ENCODE measurements around the gene IRF3. TPM values are rescaled to one million over a fixed set of nuclear protein-coding genes. Genes with fewer than 3 reads are reported as not detected.

The IRF3 gene
- total RNA-seq, 1 experiment from 2014 or later = 205 TPM

DNA sequence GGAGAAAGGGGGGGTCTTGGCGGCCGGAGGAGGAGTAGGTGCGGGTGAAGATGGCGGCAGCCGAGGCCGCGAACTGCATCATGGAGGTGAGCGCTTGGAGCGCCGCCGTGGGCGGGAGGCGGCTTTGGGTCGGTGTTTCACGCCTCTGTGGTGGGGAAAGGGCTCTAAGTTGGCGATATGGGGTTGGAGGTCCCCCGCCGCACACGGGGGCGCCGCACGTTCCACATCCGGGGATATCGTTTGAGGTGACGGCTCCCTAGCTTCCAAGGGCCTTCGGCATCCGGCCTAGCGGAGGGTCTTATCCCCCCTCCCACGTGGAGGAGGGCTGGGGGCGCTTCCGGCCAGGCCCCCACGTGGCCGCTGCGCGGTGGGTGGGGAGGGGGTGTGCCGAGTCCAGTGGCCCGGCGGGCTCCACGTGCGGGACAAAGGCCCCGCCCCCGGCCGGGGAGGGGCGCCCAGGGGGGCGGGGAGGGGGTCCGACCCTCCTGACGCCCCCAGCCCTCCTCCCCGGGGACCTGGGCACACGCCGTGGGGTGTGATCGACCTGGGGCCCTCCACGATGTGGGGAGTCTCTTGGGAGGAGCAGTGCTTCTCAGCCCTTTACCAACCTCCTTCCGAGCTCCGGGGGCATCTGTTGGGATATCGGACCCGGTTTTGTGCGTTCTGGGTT lies 11.7 kb upstream of the IRF3 start, which contains the start of gene PRMT1:
Gene PRMT1, plus strand, starts transcription at position 41 of the 670 bp plus-strand sequence. Its CDS starts 10 bp downstream, at position 51.
- Histone ChIP-seq H3K4me2 (ENCODE audit: insufficient read depth, insufficient read length, low read length) (peak within 1 kb of the TSS; percentile 63), H3K18ac (ENCODE audit: insufficient read length, low read depth, low read length) (peak within 1 kb of the TSS; percentile 97), H3K9me3 (ENCODE audit: control insufficient read depth, low read depth, low read length) (no peaks in the 10 kb centered on the region), H2BK15ac (ENCODE audit: low read depth, low read length) (no peak within 1 kb of the TSS), H2BK120ac (ENCODE audit: low read depth, low read length, poor library complexity, severe bottlenecking) (peak within 1 kb of the TSS; percentile 78), H2AFZ (ENCODE audit: low read length) (no peak within 1 kb of the TSS), H4K20me1 (ENCODE audit: control insufficient read depth, insufficient read depth, insufficient read length) (no peaks in the 10 kb centered on the region), H3K23me2 (ENCODE audit: insufficient read length, low read depth, low read length, poor library complexity, severe bottlenecking) (peaks cover 4% of the 10 kb centered on the region), H3K4ac (ENCODE audit: low read depth, low read length) (peak within 1 kb of the TSS; percentile 13; the same call in 1 of the 2 replicates), H3K4me1 (ENCODE audit: insufficient read depth, low read length) (peaks cover 6% of the 10 kb centered on the region), H3K56ac (ENCODE audit: insufficient read length, low read depth, low read length) (no peak within 1 kb of the TSS), H2BK12ac (ENCODE audit: insufficient read length, low read depth, low read length) (no peak within 1 kb of the TSS), H3T11ph (ENCODE audit: low read length) (peak within 1 kb of the TSS; percentile 90), H2BK20ac (ENCODE audit: low read depth, low read length, poor library complexity, severe bottlenecking) (no peak within 1 kb of the TSS), H3K14ac (ENCODE audit: insufficient read depth, low read length) (peak within 1 kb of the TSS; percentile 93), H3K27ac (ENCODE audit: insufficient read length, low read depth, low read length) (peak within 1 kb of the TSS; percentile 85), H2BK5ac (ENCODE audit: insufficient read length, low read length) (peak within 1 kb of the TSS; percentile 85), H4K8ac (replicated peaks; ENCODE audit: insufficient read length, low read depth, low read length) (no peak within 1 kb of the TSS), H4K5ac (ENCODE audit: insufficient read length, low read depth, low read length) (peak within 1 kb of the TSS; percentile 60), H3K9ac (ENCODE audit: extremely low read depth, insufficient read length, low read length) (peak within 1 kb of the TSS; percentile 95), H2AK5ac (ENCODE audit: insufficient read length, low read length) (no peak within 1 kb of the TSS), H3K79me2 (ENCODE audit: insufficient read depth, low read length) (peaks cover 22% of the 10 kb centered on the region; the same call in 1 of the 2 replicates), H4K91ac (ENCODE audit: insufficient read length, low read depth, low read length) (no peak within 1 kb of the TSS), H3K79me1 (ENCODE audit: insufficient read depth, low read depth, low read length, poor library complexity, severe bottlenecking) (peaks cover 2% of the 10 kb centered on the region), H3K27me3 (ENCODE audit: insufficient read depth, low read length) (no peaks in the 10 kb centered on the region), H3K23ac (ENCODE audit: insufficient read length, low read depth, low read length) (no peak within 1 kb of the TSS)
- Mint-ChIP-seq H3K9me3 (no peaks in the 10 kb centered on the region; a peak in 2 of 5 replicates), H3K4me1 (peaks cover 20 to 35% of the 10 kb centered on the region in 2 experiments), H3K4me3 (peak within 1 kb of the TSS; percentile 97 to 98), H3K36me3 (ENCODE audit: insufficient read depth in 1 of 3, low read depth in 3 of 3) (peaks cover 26 to 33% (median 28%) of the 10 kb centered on the region in 3 experiments; a peak in 6 of 7 replicates), H3K27ac (peak within 1 kb of the TSS; percentile 100), H3K27me3 (ENCODE audit: low read depth) (peaks cover 2% of the 10 kb centered on the region; the same call in 1 of the 2 replicates)
- WGBS (ENCODE audit: extremely low coverage, insufficient read length, low lambda C conversion rate) = no CpG with 5 or more reads among the region's 57 CpGs
- peak; percentile 69 for DNase-seq
- no peak for TF ChIP-seq CTCF (conservative IDR thresholded peaks at IDR 0.05)
